Measurements from ENCODE around the gene GPR39. TPM values are rescaled to one million over a fixed set of nuclear protein-coding genes. Genes with fewer than 3 reads are reported as not detected.

The GPR39 gene
- total RNA-seq, 1 experiment from 2014 or later = 0.50 TPM

- no peak for DNase-seq
- no peak overlapping the region for H3K18ac ChIP-seq (ENCODE audit: insufficient read length, low read depth, low read length)
- no peak overlapping the region for H3K4ac ChIP-seq (ENCODE audit: low read depth, low read length)
- no peak overlapping the region for H3K9ac ChIP-seq (ENCODE audit: extremely low read depth, insufficient read length, low read length)
- no peak overlapping the region for H4K8ac ChIP-seq (replicated peaks; ENCODE audit: insufficient read length, low read depth, low read length)
- Mint-ChIP-seq H3K4me3 (no peak overlapping the region), H3K4me1 (peaks cover 22 to 28% of the 10 kb centered on the region in 2 experiments), H3K36me3 (ENCODE audit: insufficient read depth in 1 of 3, low read depth in 3 of 3) (no peaks in the 10 kb centered on the region), H3K9me3 (no peaks in the 10 kb centered on the region), H3K27me3 (ENCODE audit: low read depth) (no peaks in the 10 kb centered on the region; the same call in 1 of the 2 replicates), H3K27ac (no peak overlapping the region)
- no peak overlapping the region for H3K56ac ChIP-seq (ENCODE audit: insufficient read length, low read depth, low read length)
- no peaks in the 10 kb centered on the region for H3K27me3 ChIP-seq (ENCODE audit: insufficient read depth, low read length)
- TF ChIP-seq CTCF (conservative IDR thresholded peaks at IDR 0.05) = no peak
- no peak overlapping the region for H2BK12ac ChIP-seq (ENCODE audit: insufficient read length, low read depth, low read length)
- no CpG with 5 or more reads among the region's 4 CpGs for WGBS (ENCODE audit: extremely low coverage, insufficient read length, low lambda C conversion rate)
- peaks cover 11% of the 10 kb centered on the region; the same call in 1 of the 2 replicates for H3K4me1 ChIP-seq (ENCODE audit: insufficient read depth, low read length)
- H3K27ac ChIP-seq (ENCODE audit: insufficient read length, low read depth, low read length) = no peak overlapping the region
- no peaks in the 10 kb centered on the region for H3K79me2 ChIP-seq (ENCODE audit: insufficient read depth, low read length)
- H2AK5ac ChIP-seq (ENCODE audit: insufficient read length, low read length) = no peak overlapping the region
- H3K9me3 ChIP-seq (ENCODE audit: control insufficient read depth, low read depth, low read length) = no peaks in the 10 kb centered on the region
- H4K20me1 ChIP-seq (ENCODE audit: control insufficient read depth, insufficient read depth, insufficient read length) = no peaks in the 10 kb centered on the region
- no peak overlapping the region for H2BK20ac ChIP-seq (ENCODE audit: low read depth, low read length, poor library complexity, severe bottlenecking)
- H3K23me2 ChIP-seq (ENCODE audit: insufficient read length, low read depth, low read length, poor library complexity, severe bottlenecking) = no peaks in the 10 kb centered on the region
- H3K79me1 ChIP-seq (ENCODE audit: insufficient read depth, low read depth, low read length, poor library complexity, severe bottlenecking) = no peaks in the 10 kb centered on the region
- H4K5ac ChIP-seq (ENCODE audit: insufficient read length, low read depth, low read length) = no peak overlapping the region
- no peak overlapping the region for H2BK120ac ChIP-seq (ENCODE audit: low read depth, low read length, poor library complexity, severe bottlenecking)
- H3K4me2 ChIP-seq (ENCODE audit: insufficient read depth, insufficient read length, low read length) = no peak overlapping the region
- H3K14ac ChIP-seq (ENCODE audit: insufficient read depth, low read length) = no peak overlapping the region
- no peak overlapping the region for H3K23ac ChIP-seq (ENCODE audit: insufficient read length, low read depth, low read length)
- H2BK15ac ChIP-seq (ENCODE audit: low read depth, low read length) = no peak overlapping the region
- H3T11ph ChIP-seq (ENCODE audit: low read length) = no peak overlapping the region
- no peak overlapping the region for H4K91ac ChIP-seq (ENCODE audit: insufficient read length, low read depth, low read length)
- no peak overlapping the region for H2AFZ ChIP-seq (ENCODE audit: low read length)
- H2BK5ac ChIP-seq (ENCODE audit: insufficient read length, low read length) = no peak overlapping the region
Measured at GRCh38 chr2:132438691-132439090, 22.1 kb downstream of the GPR39 start.

Measured in H9 (cell line).